Measurements from ENCODE around the gene GRK6.
A peak's percentile ranks its signal among the peaks of the same experiment; 100 is the strongest.
"Not testable (repeated sequence)": the region's sequence is repeated elsewhere in the genome, so short reads cannot be mapped to it uniquely, and the experiment has no call there.

The GRK6 gene

GRCh38 chr5:177405805-177406204 is 20.7 kb upstream of the GRK6 start:
- H3K9me3 Mint-ChIP-seq = no peaks in the 10 kb centered on the region

GRCh38 chr5:177409043-177409801 is 17.3 kb upstream of the GRK6 start, which contains the start of gene F12:
TSS of gene F12 (minus strand) at chr5:177409564. CDS start at chr5:177409527, 37 bp downstream.
- H3K4me3 Mint-ChIP-seq = no peak within 1 kb of the TSS

More at GRCh38 chr5:177405805-177406204, 20.7 kb upstream of the GRK6 start:
- no peak overlapping the region for H3K4me3 Mint-ChIP-seq
- no peak overlapping the region for H3K27ac Mint-ChIP-seq
- H3K36me3 Mint-ChIP-seq (ENCODE audit: low read depth) = no peaks in the 10 kb centered on the region
- peaks cover 42% of the 10 kb centered on the region for H3K4me1 Mint-ChIP-seq (ENCODE audit: low read depth)
- H3K27me3 Mint-ChIP-seq = peaks cover 27% of the 10 kb centered on the region

GRCh38 chr5:177410575-177410974 is 15.9 kb upstream of the GRK6 start:
- H3K36me3 Mint-ChIP-seq (ENCODE audit: low read depth) = no peaks in the 10 kb centered on the region

More at GRCh38 chr5:177409043-177409801, 17.3 kb upstream of the GRK6 start, which contains the start of gene F12:
- no peaks in the 10 kb centered on the region for H3K27me3 Mint-ChIP-seq
- H3K27ac Mint-ChIP-seq = no peak within 1 kb of the TSS
- no peaks in the 10 kb centered on the region for H3K36me3 Mint-ChIP-seq (ENCODE audit: low read depth)
- H3K9me3 Mint-ChIP-seq = no peaks in the 10 kb centered on the region
- peaks cover 59% of the 10 kb centered on the region for H3K4me1 Mint-ChIP-seq (ENCODE audit: low read depth)

GRCh38 chr5:177412603-177413233 is 13.8 kb upstream of the GRK6 start:
- peaks cover 43% of the 10 kb centered on the region for H3K4me1 Mint-ChIP-seq (ENCODE audit: low read depth)
- H3K4me3 Mint-ChIP-seq = peak overlapping the region; percentile 48
- H3K27ac Mint-ChIP-seq = peak overlapping the region; percentile 49

More at GRCh38 chr5:177410575-177410974, 15.9 kb upstream of the GRK6 start:
- Mint-ChIP-seq H3K4me1 (ENCODE audit: low read depth) (peaks cover 51% of the 10 kb centered on the region), H3K4me3 (no peak overlapping the region), H3K27me3 (no peaks in the 10 kb centered on the region), H3K27ac (no peak overlapping the region), H3K9me3 (no peaks in the 10 kb centered on the region)

GRCh38 chr5:177414481-177414880 is 12.0 kb upstream of the GRK6 start:
- Mint-ChIP-seq H3K9me3 (no peaks in the 10 kb centered on the region), H3K27me3 (no peaks in the 10 kb centered on the region), H3K36me3 (ENCODE audit: low read depth) (no peaks in the 10 kb centered on the region), H3K27ac (no peak overlapping the region), H3K4me3 (no peak overlapping the region), H3K4me1 (ENCODE audit: low read depth) (peaks cover 43% of the 10 kb centered on the region)

More at GRCh38 chr5:177412603-177413233, 13.8 kb upstream of the GRK6 start:
- Mint-ChIP-seq H3K27me3 (no peaks in the 10 kb centered on the region), H3K36me3 (ENCODE audit: low read depth) (no peaks in the 10 kb centered on the region), H3K9me3 (no peaks in the 10 kb centered on the region)

GRCh38 chr5:177417081-177417480 is 9.4 kb upstream of the GRK6 start:
- peaks cover 28% of the 10 kb centered on the region for H3K4me1 Mint-ChIP-seq (ENCODE audit: low read depth)
- H3K27ac Mint-ChIP-seq; H3K36me3 Mint-ChIP-seq (ENCODE audit: low read depth); H3K27me3 Mint-ChIP-seq; H3K4me3 Mint-ChIP-seq; H3K9me3 Mint-ChIP-seq: not testable (repeated sequence)

- H3K4me1 Mint-ChIP-seq (ENCODE audit: low read depth) = peaks cover 9% of the 10 kb centered on the region
- no peaks in the 10 kb centered on the region for H3K9me3 Mint-ChIP-seq
- H3K27me3 Mint-ChIP-seq = no peaks in the 10 kb centered on the region
- H3K4me3 Mint-ChIP-seq = no peak overlapping the region
- H3K27ac Mint-ChIP-seq = no peak overlapping the region
- H3K36me3 Mint-ChIP-seq (ENCODE audit: low read depth) = no peaks in the 10 kb centered on the region
These were observed 7.4 kb upstream of the GRK6 start for GRCh38 chr5:177419046-177419445.

GRCh38 chr5:177420472-177420871 is 6.0 kb upstream of the GRK6 start:
- H3K27ac Mint-ChIP-seq; H3K4me3 Mint-ChIP-seq; H3K27me3 Mint-ChIP-seq; H3K36me3 Mint-ChIP-seq (ENCODE audit: low read depth); H3K9me3 Mint-ChIP-seq: not testable (repeated sequence)
- H3K4me1 Mint-ChIP-seq (ENCODE audit: low read depth) = peaks cover 15% of the 10 kb centered on the region

- Mint-ChIP-seq H3K9me3 (no peaks in the 10 kb centered on the region), H3K27me3 (no peaks in the 10 kb centered on the region)
These were observed 5.2 kb upstream of the GRK6 start for GRCh38 chr5:177421062-177421798.

GRCh38 chr5:177423671-177424070 is 2.8 kb upstream of the GRK6 start:
- no peak overlapping the region for H3K4me3 Mint-ChIP-seq
- no peaks in the 10 kb centered on the region for H3K9me3 Mint-ChIP-seq
- H3K4me1 Mint-ChIP-seq (ENCODE audit: low read depth) = peaks cover 29% of the 10 kb centered on the region
- peaks cover 8% of the 10 kb centered on the region for H3K36me3 Mint-ChIP-seq (ENCODE audit: low read depth)
- no peak overlapping the region for H3K27ac Mint-ChIP-seq
- no peaks in the 10 kb centered on the region for H3K27me3 Mint-ChIP-seq

More at GRCh38 chr5:177421062-177421798, 5.2 kb upstream of the GRK6 start:
- Mint-ChIP-seq H3K4me3 (no peak overlapping the region), H3K4me1 (ENCODE audit: low read depth) (peaks cover 18% of the 10 kb centered on the region), H3K36me3 (ENCODE audit: low read depth) (no peaks in the 10 kb centered on the region), H3K27ac (no peak overlapping the region)

- Mint-ChIP-seq H3K4me3 (peak overlapping the region; percentile 85), H3K36me3 (ENCODE audit: low read depth) (peaks cover 24% of the 10 kb centered on the region), H3K4me1 (ENCODE audit: low read depth) (peaks cover 46% of the 10 kb centered on the region)
These were observed 1.2 kb upstream of the GRK6 start for GRCh38 chr5:177425196-177425800.

GRCh38 chr5:177425801-177426565 is 493 bp upstream of the GRK6 start:
- Mint-ChIP-seq H3K9me3 (no peaks in the 10 kb centered on the region), H3K4me3 (peak overlapping the region; percentile 85)

More at GRCh38 chr5:177425196-177425800, 1.2 kb upstream of the GRK6 start:
- H3K27ac Mint-ChIP-seq = peak overlapping the region; percentile 94
- H3K27me3 Mint-ChIP-seq = no peaks in the 10 kb centered on the region
- no peaks in the 10 kb centered on the region for H3K9me3 Mint-ChIP-seq

GRCh38 chr5:177427211-177427822 is 841 bp downstream of the GRK6 start:
- H3K27me3 Mint-ChIP-seq = no peaks in the 10 kb centered on the region
- peak overlapping the region; percentile 97 for H3K27ac Mint-ChIP-seq
- H3K4me1 Mint-ChIP-seq (ENCODE audit: low read depth) = peaks cover 66% of the 10 kb centered on the region
- peak overlapping the region; percentile 95 for H3K4me3 Mint-ChIP-seq
- peaks cover 38% of the 10 kb centered on the region for H3K36me3 Mint-ChIP-seq (ENCODE audit: low read depth)
- H3K9me3 Mint-ChIP-seq = no peaks in the 10 kb centered on the region

More at GRCh38 chr5:177425801-177426565, 493 bp upstream of the GRK6 start:
- Mint-ChIP-seq H3K27me3 (no peaks in the 10 kb centered on the region), H3K36me3 (ENCODE audit: low read depth) (peaks cover 31% of the 10 kb centered on the region), H3K4me1 (ENCODE audit: low read depth) (peaks cover 53% of the 10 kb centered on the region), H3K27ac (peak overlapping the region; percentile 94)

Data from stimulated activated naive CD8-positive, alpha-beta T cell treated with anti-CD3 and anti-CD28 coated beads, Interleukin-15, Interleukin-2, amounts not matched to agents 100 ng/mL and 50 ng/mL, for 24 hours (primary cell).